ENCODE results near the gene EGFL7.

The EGFL7 gene

GRCh38 chr9:136619742-136620440 is 42.8 kb upstream of the EGFL7 start:
- H3K36me3 ChIP-seq (ENCODE audit: control insufficient read depth, insufficient read depth, low read length), result no peaks in the 10 kb centered on the region
- H3K4me1 ChIP-seq (ENCODE audit: control insufficient read depth, insufficient read depth, low read length), result no peaks in the 10 kb centered on the region
- no peaks in the 10 kb centered on the region for H3K9me3 ChIP-seq (ENCODE audit: control insufficient read depth, insufficient read depth, low read length)
- no peak overlapping the region for H3K9ac ChIP-seq (ENCODE audit: low read depth, low read length)
- H3K4me3 ChIP-seq (ENCODE audit: low read depth, low read length), result no peak overlapping the region
- H3K27ac ChIP-seq (ENCODE audit: low read depth, low read length), result no peak overlapping the region
- H3K27me3 ChIP-seq (ENCODE audit: control insufficient read depth, insufficient read depth, low read length), result no peaks in the 10 kb centered on the region

DNA sequence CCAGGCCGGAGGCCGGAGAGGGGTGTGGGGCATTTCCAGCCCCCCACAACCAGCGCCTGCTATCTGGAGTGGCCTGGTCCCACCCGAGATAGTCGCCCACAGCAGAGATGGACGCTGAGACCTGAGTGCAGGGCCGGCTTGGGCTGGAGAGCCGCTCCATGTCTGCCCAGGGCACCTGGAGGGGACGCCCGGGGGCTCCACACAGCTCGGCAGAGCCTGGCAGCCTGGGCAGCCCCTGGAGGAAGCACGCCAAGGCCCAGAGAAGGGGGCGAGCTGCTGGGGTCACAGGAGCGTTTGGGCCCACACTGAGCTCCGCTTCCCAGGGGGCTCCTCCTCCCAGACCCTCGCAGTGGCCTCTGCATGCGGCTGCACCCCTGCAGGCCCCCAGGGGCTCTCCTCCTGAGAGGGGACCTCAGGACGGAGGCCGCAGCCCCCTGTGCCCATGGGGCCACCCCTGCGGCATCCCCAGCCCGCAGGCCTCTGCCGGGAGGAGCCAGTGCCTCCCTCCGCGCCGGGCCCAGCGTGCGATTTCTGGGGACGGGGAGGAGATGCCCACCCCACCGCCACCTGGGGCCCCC is 42.2 kb upstream of the EGFL7 start:
- no peaks in the 10 kb centered on the region for H3K9me3 ChIP-seq (ENCODE audit: control insufficient read depth, insufficient read depth, low read length)
- H3K27me3 ChIP-seq (ENCODE audit: control insufficient read depth, insufficient read depth, low read length), result no peaks in the 10 kb centered on the region
- no peak overlapping the region for H3K9ac ChIP-seq (ENCODE audit: low read depth, low read length)
- H3K27ac ChIP-seq (ENCODE audit: low read depth, low read length), result no peak overlapping the region
- no peaks in the 10 kb centered on the region for H3K36me3 ChIP-seq (ENCODE audit: control insufficient read depth, insufficient read depth, low read length)
- no peaks in the 10 kb centered on the region for H3K4me1 ChIP-seq (ENCODE audit: control insufficient read depth, insufficient read depth, low read length)
- no peak overlapping the region for H3K4me3 ChIP-seq (ENCODE audit: low read depth, low read length)

GRCh38 chr9:136621019-136621733 is 41.5 kb upstream of the EGFL7 start:
- Histone ChIP-seq H3K9me3 (ENCODE audit: control insufficient read depth, insufficient read depth, low read length) (no peaks in the 10 kb centered on the region), H3K9ac (ENCODE audit: low read depth, low read length) (no peak overlapping the region), H3K36me3 (ENCODE audit: control insufficient read depth, insufficient read depth, low read length) (no peaks in the 10 kb centered on the region), H3K4me1 (ENCODE audit: control insufficient read depth, insufficient read depth, low read length) (no peaks in the 10 kb centered on the region), H3K27me3 (ENCODE audit: control insufficient read depth, insufficient read depth, low read length) (no peaks in the 10 kb centered on the region), H3K27ac (ENCODE audit: low read depth, low read length) (no peak overlapping the region), H3K4me3 (ENCODE audit: low read depth, low read length) (no peak overlapping the region)

DNA sequence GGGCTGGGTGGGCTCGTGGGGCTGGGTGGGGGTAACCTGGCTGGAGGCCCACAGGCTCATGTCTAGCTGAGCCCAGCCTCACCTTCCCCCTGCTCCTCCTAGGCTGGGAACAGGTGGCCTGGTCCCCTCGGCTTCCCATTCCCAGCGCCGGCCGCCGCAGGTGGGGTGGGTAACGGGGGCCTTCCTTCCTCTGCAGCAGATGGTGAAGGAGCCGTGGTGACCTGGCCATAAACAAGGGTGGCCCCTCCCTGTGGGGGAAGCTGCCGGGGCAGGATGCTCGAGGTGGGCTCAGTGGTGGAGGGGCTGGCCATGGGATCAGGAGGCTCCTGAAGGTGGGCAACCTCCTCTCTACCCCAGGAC is 41.0 kb upstream of the EGFL7 start:
- Histone ChIP-seq H3K36me3 (ENCODE audit: control insufficient read depth, insufficient read depth, low read length) (no peaks in the 10 kb centered on the region), H3K27me3 (ENCODE audit: control insufficient read depth, insufficient read depth, low read length) (no peaks in the 10 kb centered on the region), H3K27ac (ENCODE audit: low read depth, low read length) (no peak overlapping the region), H3K4me3 (ENCODE audit: low read depth, low read length) (no peak overlapping the region), H3K4me1 (ENCODE audit: control insufficient read depth, insufficient read depth, low read length) (no peaks in the 10 kb centered on the region), H3K9me3 (ENCODE audit: control insufficient read depth, insufficient read depth, low read length) (no peaks in the 10 kb centered on the region), H3K9ac (ENCODE audit: low read depth, low read length) (no peak overlapping the region)

GRCh38 chr9:136622538-136622948 is 40.2 kb upstream of the EGFL7 start:
- no peaks in the 10 kb centered on the region for H3K36me3 ChIP-seq (ENCODE audit: control insufficient read depth, insufficient read depth, low read length)
- no peaks in the 10 kb centered on the region for H3K4me1 ChIP-seq (ENCODE audit: control insufficient read depth, insufficient read depth, low read length)
- no peaks in the 10 kb centered on the region for H3K27me3 ChIP-seq (ENCODE audit: control insufficient read depth, insufficient read depth, low read length)
- H3K4me3 ChIP-seq (ENCODE audit: low read depth, low read length), result no peak overlapping the region
- H3K27ac ChIP-seq (ENCODE audit: low read depth, low read length), result no peak overlapping the region
- H3K9ac ChIP-seq (ENCODE audit: low read depth, low read length), result no peak overlapping the region
- H3K9me3 ChIP-seq (ENCODE audit: control insufficient read depth, insufficient read depth, low read length), result no peaks in the 10 kb centered on the region

DNA sequence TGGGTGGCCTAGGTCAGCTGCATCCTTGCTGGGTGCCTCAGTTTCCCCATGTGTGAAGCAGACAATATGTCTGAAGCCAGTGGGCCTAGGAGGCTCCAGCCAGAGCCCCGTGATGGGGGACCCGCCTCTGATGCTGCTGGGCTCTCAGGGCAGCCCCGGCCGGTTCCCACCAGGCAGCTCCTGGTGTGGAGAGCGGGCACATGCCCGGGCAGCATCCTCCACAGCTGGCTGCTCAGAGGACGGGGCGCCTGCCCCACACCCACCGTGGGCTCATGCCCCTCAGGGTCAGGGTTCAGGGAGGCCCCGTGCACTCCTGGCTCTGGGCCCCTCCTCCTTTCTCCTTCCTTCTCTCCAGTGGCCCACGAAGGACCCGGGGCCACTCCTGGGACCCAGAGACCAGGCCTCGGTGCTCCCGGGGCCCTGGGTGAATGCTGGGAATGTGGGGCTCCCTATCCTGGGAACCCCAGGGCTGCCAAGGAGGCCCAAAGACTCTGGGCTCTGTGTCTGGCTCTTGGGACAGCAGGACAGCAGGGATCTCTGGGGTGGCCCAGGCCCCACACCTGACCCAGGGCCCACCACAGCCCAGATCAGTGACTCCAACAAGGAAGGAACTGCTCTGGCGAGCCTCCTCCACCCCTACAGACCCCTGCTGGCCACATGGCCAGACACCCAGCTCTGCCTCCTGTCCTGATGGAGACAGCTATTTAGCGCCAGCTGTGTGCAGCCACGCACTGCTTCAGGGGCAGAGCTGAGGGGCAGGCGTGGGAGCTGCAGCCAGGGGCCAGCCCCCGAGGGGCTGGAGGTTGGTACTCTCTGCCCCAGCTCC is 39.5 kb upstream of the EGFL7 start:
- Histone ChIP-seq H3K4me1 (ENCODE audit: control insufficient read depth, insufficient read depth, low read length) (no peaks in the 10 kb centered on the region), H3K4me3 (ENCODE audit: low read depth, low read length) (no peak overlapping the region), H3K9me3 (ENCODE audit: control insufficient read depth, insufficient read depth, low read length) (no peaks in the 10 kb centered on the region), H3K27ac (ENCODE audit: low read depth, low read length) (no peak overlapping the region), H3K9ac (ENCODE audit: low read depth, low read length) (no peak overlapping the region), H3K36me3 (ENCODE audit: control insufficient read depth, insufficient read depth, low read length) (no peaks in the 10 kb centered on the region), H3K27me3 (ENCODE audit: control insufficient read depth, insufficient read depth, low read length) (no peaks in the 10 kb centered on the region)

DNA sequence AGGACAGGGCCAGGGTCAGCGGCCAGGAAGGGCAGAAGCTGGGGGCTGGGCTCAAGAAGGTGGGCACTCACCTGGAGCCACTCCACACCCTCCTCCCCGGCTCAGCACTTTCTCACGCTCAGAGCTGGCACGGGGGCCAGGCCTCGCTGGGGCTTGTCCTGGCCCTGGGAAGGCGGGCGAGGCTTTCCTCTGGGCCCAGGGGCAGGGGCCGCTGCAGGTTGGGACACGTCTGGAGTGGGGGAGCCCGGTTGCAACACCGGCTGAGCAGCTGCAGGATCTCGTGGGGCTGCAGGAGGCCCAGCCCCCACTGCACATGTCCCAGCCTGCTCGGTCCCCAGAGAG is 38.9 kb upstream of the EGFL7 start:
- Histone ChIP-seq H3K27ac (ENCODE audit: low read depth, low read length) (no peak overlapping the region), H3K4me3 (ENCODE audit: low read depth, low read length) (no peak overlapping the region), H3K27me3 (ENCODE audit: control insufficient read depth, insufficient read depth, low read length) (no peaks in the 10 kb centered on the region)

DNA sequence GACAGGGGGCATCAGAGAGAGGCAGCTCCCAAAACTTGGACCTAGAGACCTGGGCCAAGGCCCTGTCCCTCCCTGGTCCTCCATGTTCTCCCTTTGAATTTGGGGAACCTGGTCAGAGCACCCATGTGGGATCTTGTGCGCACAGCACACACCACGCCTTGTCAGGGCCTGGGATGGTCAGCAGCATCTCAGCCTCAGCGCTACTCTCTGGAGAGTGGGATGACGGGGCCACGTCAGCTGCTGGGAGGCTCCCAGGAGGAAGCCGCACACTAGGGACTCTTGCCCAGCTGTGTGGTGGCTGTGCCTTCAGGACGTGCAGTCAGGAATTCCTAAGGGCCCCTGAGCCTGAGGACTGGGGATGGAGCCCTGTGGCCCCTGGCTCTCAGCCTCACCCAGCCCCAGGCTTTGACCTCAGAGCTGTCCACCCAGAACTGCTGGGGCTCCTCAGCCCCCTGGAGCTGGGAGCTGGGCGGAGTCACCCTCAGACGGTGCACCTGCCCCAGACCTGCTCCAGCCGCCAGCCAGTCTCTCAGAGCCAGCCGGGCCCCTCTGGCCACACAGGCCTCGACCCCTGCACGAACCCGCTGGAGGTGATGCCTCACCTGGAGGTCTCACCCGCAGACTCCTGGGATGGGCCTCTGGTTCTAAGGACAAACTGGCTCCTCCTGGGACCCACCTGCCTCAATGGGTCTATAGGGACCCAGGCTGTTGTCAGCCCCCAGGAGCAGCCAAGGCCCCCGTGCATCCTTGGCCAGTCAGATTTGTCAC is 38.3 kb upstream of the EGFL7 start:
- H3K9ac ChIP-seq (ENCODE audit: low read depth, low read length), result no peak overlapping the region
- H3K36me3 ChIP-seq (ENCODE audit: control insufficient read depth, insufficient read depth, low read length), result no peaks in the 10 kb centered on the region
- no peaks in the 10 kb centered on the region for H3K9me3 ChIP-seq (ENCODE audit: control insufficient read depth, insufficient read depth, low read length)
- no peak overlapping the region for H3K27ac ChIP-seq (ENCODE audit: low read depth, low read length)
- no peak overlapping the region for H3K4me3 ChIP-seq (ENCODE audit: low read depth, low read length)
- no peaks in the 10 kb centered on the region for H3K27me3 ChIP-seq (ENCODE audit: control insufficient read depth, insufficient read depth, low read length)
- H3K4me1 ChIP-seq (ENCODE audit: control insufficient read depth, insufficient read depth, low read length), result no peaks in the 10 kb centered on the region

More for the DNA sequence above, 38.9 kb upstream of the EGFL7 start:
- Histone ChIP-seq H3K4me1 (ENCODE audit: control insufficient read depth, insufficient read depth, low read length) (no peaks in the 10 kb centered on the region), H3K9me3 (ENCODE audit: control insufficient read depth, insufficient read depth, low read length) (no peaks in the 10 kb centered on the region), H3K36me3 (ENCODE audit: control insufficient read depth, insufficient read depth, low read length) (no peaks in the 10 kb centered on the region), H3K9ac (ENCODE audit: low read depth, low read length) (no peak overlapping the region)

DNA sequence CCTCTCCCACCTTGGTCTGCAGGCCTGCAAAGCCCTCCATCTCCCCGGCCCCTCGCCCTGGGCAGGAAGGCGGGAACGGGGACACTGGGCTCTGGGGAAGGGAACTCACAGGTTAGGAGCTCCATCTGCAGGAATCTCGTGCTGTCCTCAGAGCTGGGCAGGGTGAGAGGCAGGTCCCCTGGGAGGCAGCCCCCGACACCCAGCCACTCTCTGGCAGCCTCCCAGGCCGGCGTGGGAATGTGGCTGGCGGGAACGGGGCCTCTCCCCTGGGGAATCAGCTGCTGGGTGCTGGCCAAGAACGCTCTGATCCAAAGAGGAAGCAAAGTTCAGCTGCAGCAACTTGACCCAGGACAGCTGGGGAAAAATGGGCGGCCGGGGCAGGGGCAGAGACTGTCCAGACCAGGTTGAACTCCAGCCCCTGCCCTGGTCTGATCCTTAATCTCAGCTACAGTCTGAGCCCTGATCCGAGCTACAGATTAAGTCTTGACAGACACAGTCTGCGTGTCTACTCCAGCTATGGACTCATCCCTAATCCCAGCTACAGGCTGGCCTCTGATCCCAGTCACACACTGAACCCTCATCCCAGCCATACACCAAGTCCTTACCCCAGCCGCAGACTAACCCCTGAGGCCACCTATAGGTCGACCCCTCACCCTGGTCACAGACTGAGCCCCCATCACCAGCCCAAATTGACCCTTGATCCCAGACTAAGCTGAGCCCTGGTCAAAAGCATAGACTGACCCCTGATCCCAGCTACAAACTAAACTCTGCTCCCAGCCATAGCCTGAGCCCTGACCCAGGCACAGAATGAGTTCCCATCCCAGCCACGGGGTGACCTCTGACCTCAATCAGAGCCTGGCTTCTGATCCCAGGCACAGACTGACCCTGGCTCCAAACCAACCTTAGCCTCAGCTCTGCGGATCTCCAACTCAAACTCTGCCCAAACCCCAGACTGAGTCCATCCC is 37.3 kb upstream of the EGFL7 start:
- Histone ChIP-seq H3K4me1 (ENCODE audit: control insufficient read depth, insufficient read depth, low read length) (no peaks in the 10 kb centered on the region), H3K9me3 (ENCODE audit: control insufficient read depth, insufficient read depth, low read length) (no peaks in the 10 kb centered on the region), H3K27ac (ENCODE audit: low read depth, low read length) (no peak overlapping the region), H3K27me3 (ENCODE audit: control insufficient read depth, insufficient read depth, low read length) (no peaks in the 10 kb centered on the region), H3K4me3 (ENCODE audit: low read depth, low read length) (no peak overlapping the region), H3K36me3 (ENCODE audit: control insufficient read depth, insufficient read depth, low read length) (no peaks in the 10 kb centered on the region), H3K9ac (ENCODE audit: low read depth, low read length) (no peak overlapping the region)

Data from HUES48 (cell line).